MM.1S (cell line): ENCODE measurements around the gene FNDC11.

ENCODE experiments used
- DNase-seq: peaks from one replicate; pipeline ENCODE4 v3.0.0-alpha.2; 2015
- H2AFZ ChIP-seq: fragments of 300-600 bp; sonication (generic); 2 replicates; pipeline ENCODE4 v1.6.0; 2016; ENCODE audit warnings: antibody characterized with exemption, low read length
- H3F3A ChIP-seq: fragments of 300-600 bp; sonication (generic); 2 replicates; pipeline ENCODE4 v1.6.1; 2016; ENCODE audit warnings: mild to moderate bottlenecking, antibody characterized with exemption, low read length, moderate library complexity, mixed read lengths; ENCODE audit not compliant: insufficient read depth
- H3K27ac ChIP-seq: fragments of 300-600 bp; sonication (generic); 2 replicates; pipeline ENCODE4 v1.5.1; 2016; ENCODE audit warnings: mild to moderate bottlenecking, low read length
- H3K27me3 ChIP-seq: fragments of 300-600 bp; sonication (generic); replicated peaks from 2 replicates; pipeline ENCODE4 v1.6.0; 2016; ENCODE audit warnings: low read length; ENCODE audit not compliant: insufficient read depth
- H3K36me3 ChIP-seq: fragments of 300-600 bp; sonication (generic); replicated peaks from 2 replicates; pipeline ENCODE4 v1.6.1; 2016; ENCODE audit warnings: mild to moderate bottlenecking, low read length, mixed read lengths; ENCODE audit not compliant: insufficient read depth
- H3K4me1 ChIP-seq: fragments of 300-600 bp; sonication (generic); 2 replicates; pipeline ENCODE4 v1.6.1; 2016; ENCODE audit warnings: low read length, mixed read lengths
- H3K4me2 ChIP-seq: fragments of 300-600 bp; sonication (generic); 2 replicates; pipeline ENCODE4 v1.6.0; 2016; ENCODE audit warnings: low read depth, low read length
- H3K4me3 ChIP-seq: fragments of 300-600 bp; sonication (generic); 2 replicates; pipeline ENCODE4 v1.5.1; 2016; ENCODE audit warnings: low read length, mixed read lengths
- H3K79me2 ChIP-seq: fragments of 300-600 bp; sonication (generic); 2 replicates; pipeline ENCODE4 v1.6.1; 2016; ENCODE audit warnings: mixed run types, low read length, mixed read lengths
- H3K9ac ChIP-seq: fragments of 300-600 bp; sonication (generic); 2 replicates; pipeline ENCODE4 v1.6.1; 2016; ENCODE audit warnings: low read length, mixed read lengths
- H3K9me2 ChIP-seq: fragments of 300-600 bp; sonication (generic); replicated peaks from 2 replicates; pipeline ENCODE4 v1.6.1; 2016; ENCODE audit warnings: mild to moderate bottlenecking, low read length, mixed read lengths; ENCODE audit not compliant: insufficient read depth
- H3K9me3 ChIP-seq: fragments of 300-600 bp; sonication (generic); replicated peaks from 2 replicates; pipeline ENCODE4 v1.6.1; 2016; ENCODE audit warnings: mild to moderate bottlenecking, low read length, mixed read lengths; ENCODE audit not compliant: insufficient read depth
- H4K20me1 ChIP-seq: fragments of 300-600 bp; sonication (generic); 2 replicates; pipeline ENCODE4 v1.6.1; 2016; ENCODE audit warnings: mild to moderate bottlenecking, low read length, moderate library complexity, mixed read lengths; ENCODE audit not compliant: insufficient read depth
- EZH2 ChIP-seq: fragments of 300-600 bp; sonication (generic); optimal IDR thresholded peaks from 2 replicates; pipeline ENCODE3; 2017; ENCODE audit warnings: low read depth, mild to moderate bottlenecking, antibody characterized with exemption, low read length, mixed read lengths
- EZH2phosphoT487 ChIP-seq: fragments of 300-600 bp; sonication (generic); IDR thresholded peaks from 2 replicates; pipeline ENCODE4 v1.6.1; 2018; ENCODE audit warnings: antibody characterized with exemption, low read length
- TF ChIP-seq, protein P1 (sequence below): fragments of 300-600 bp; sonication (generic); IDR thresholded peaks from 2 replicates; pipeline ENCODE4 v1.5.1; 2016; ENCODE audit warnings: antibody characterized with exemption, low read length, mixed read lengths

The FNDC11 gene

GRCh38 chr20:63540417-63541186, 13.4 kb upstream of the FNDC11 start:
- H3K4me1 ChIP-seq: peaks cover 7% of the 10 kb centered on the region; the same call in 1 of the 2 replicates
- no peak overlapping the region for H2AFZ ChIP-seq
- H3K9me3 ChIP-seq: no peaks in the 10 kb centered on the region
- H3K9ac ChIP-seq: no peak overlapping the region
- TF ChIP-seq, protein P1, sequence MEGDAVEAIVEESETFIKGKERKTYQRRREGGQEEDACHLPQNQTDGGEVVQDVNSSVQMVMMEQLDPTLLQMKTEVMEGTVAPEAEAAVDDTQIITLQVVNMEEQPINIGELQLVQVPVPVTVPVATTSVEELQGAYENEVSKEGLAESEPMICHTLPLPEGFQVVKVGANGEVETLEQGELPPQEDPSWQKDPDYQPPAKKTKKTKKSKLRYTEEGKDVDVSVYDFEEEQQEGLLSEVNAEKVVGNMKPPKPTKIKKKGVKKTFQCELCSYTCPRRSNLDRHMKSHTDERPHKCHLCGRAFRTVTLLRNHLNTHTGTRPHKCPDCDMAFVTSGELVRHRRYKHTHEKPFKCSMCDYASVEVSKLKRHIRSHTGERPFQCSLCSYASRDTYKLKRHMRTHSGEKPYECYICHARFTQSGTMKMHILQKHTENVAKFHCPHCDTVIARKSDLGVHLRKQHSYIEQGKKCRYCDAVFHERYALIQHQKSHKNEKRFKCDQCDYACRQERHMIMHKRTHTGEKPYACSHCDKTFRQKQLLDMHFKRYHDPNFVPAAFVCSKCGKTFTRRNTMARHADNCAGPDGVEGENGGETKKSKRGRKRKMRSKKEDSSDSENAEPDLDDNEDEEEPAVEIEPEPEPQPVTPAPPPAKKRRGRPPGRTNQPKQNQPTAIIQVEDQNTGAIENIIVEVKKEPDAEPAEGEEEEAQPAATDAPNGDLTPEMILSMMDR: no peak
- no peak for TF ChIP-seq EZH2phosphoT487
- TF ChIP-seq EZH2: no peak
- DNase-seq: no peak
- 0 out of 2 replicates have a peak, but pooled peaks cover 4% of the 10 kb centered on the region for H3F3A ChIP-seq
- H3K27me3 ChIP-seq: peaks cover 69% of the 10 kb centered on the region
- no peak overlapping the region for H3K27ac ChIP-seq
- H3K79me2 ChIP-seq: no peaks in the 10 kb centered on the region
- no peaks in the 10 kb centered on the region for H3K36me3 ChIP-seq
- H3K9me2 ChIP-seq: no peaks in the 10 kb centered on the region
- H4K20me1 ChIP-seq: no peaks in the 10 kb centered on the region
- H3K4me3 ChIP-seq: no peak overlapping the region
- no peak overlapping the region for H3K4me2 ChIP-seq

DNA sequence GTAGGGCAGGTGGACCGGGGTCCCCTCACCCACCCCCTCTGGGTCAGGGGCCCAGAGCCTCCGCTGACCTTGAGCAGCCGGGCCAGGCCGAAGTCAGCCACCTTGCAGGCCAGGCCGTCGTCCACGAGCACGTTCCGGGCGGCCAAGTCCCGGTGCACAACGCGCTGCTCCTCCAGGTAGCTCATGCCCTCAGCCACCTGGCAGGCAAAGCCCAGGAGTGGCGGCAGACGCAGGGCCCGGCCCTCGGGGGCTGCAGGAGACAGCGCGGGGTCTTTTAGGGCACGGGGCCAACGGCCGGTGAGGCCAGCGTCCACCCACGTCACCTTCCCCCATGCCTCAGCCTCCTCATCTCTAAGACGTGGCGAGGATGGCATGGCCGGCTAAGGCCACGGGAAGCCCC, 12.6 kb upstream of the FNDC11 start:
- Histone ChIP-seq H2AFZ (no peak overlapping the region), H4K20me1 (no peaks in the 10 kb centered on the region; the same call in 1 of the 2 replicates), H3K79me2 (no peaks in the 10 kb centered on the region), H3K4me3 (no peak overlapping the region), H3K9me3 (no peaks in the 10 kb centered on the region), H3K27ac (no peak overlapping the region), H3F3A (0 out of 2 replicates have a peak, but pooled peaks cover 4% of the 10 kb centered on the region), H3K4me1 (peaks cover 7% of the 10 kb centered on the region; the same call in 1 of the 2 replicates), H3K36me3 (no peaks in the 10 kb centered on the region), H3K9ac (no peak overlapping the region), H3K9me2 (no peaks in the 10 kb centered on the region), H3K27me3 (peaks cover 76% of the 10 kb centered on the region), H3K4me2 (no peak overlapping the region)
- no peak for TF ChIP-seq EZH2
- no peak for TF ChIP-seq EZH2phosphoT487
- TF ChIP-seq, protein P1: no peak
- no peak for DNase-seq

DNA sequence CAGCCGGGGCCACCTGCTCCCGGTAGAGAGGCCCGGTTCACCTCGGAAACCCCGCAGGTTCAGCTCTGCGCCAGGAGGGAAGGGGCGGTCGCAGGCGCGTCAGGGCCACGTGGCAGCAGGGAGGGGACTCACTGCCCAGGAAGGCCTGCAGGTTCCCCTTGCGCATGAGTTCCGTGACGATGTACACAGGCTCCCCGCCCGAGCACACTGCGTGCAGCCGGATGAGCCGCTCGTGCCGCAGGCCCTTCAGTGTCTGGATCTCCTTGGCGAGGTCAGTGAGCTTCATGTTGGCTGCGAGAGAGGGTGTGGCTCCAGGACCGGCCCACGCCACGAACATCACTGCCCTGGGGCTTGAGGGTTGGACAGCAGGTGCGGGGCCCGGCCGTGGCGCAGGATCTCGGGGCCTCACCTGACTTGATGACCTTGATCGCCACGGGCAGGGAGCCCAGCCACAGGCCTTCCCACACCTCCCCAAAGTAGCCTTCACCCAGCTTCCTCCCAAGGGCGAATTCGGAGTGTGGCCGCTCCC, 11.9 kb upstream of the FNDC11 start:
- H3K27ac ChIP-seq: no peak overlapping the region
- H3F3A ChIP-seq: 0 out of 2 replicates have a peak, but pooled peaks cover 4% of the 10 kb centered on the region
- peaks cover 84% of the 10 kb centered on the region for H3K27me3 ChIP-seq
- no peak overlapping the region for H3K4me3 ChIP-seq
- no peak for TF ChIP-seq EZH2
- TF ChIP-seq, protein P1: no peak
- H3K79me2 ChIP-seq: no peaks in the 10 kb centered on the region
- DNase-seq: no peak
- H3K4me2 ChIP-seq: no peak overlapping the region
- no peaks in the 10 kb centered on the region for H3K36me3 ChIP-seq
- no peak overlapping the region for H2AFZ ChIP-seq
- no peaks in the 10 kb centered on the region for H3K9me3 ChIP-seq
- no peak overlapping the region for H3K9ac ChIP-seq
- H3K9me2 ChIP-seq: no peaks in the 10 kb centered on the region
- H3K4me1 ChIP-seq: peaks cover 4% of the 10 kb centered on the region; the same call in 1 of the 2 replicates
- no peaks in the 10 kb centered on the region; the same call in 1 of the 2 replicates for H4K20me1 ChIP-seq
